WTC11 (cell line): ENCODE results near the gene EPHA4. TPM values are rescaled to one million over a fixed set of nuclear protein-coding genes. Genes with fewer than 3 reads are reported as not detected.

Experiments used
- ATAC-seq: fragments of 200-7000 bp; cut with Tn5 transposase; 2 replicates; pipeline ENCODE4 v1.10.0; 2021; ENCODE audit warnings: mild to moderate bottlenecking, moderate library complexity
- CTCF ChIA-PET: fragments of 300-600 bp; sonication (Branson Sonifier 250); formaldehyde crosslinking; loops from one replicate; lab custom pipeline; 2021; ENCODE audit warnings: antibody characterized with exemption; lab: Charles Lee
- POLR2A ChIA-PET: fragments of 350-600 bp; sonication (Branson Sonifier 250); formaldehyde crosslinking; loops from one replicate; lab custom pipeline; 2021; ENCODE audit warnings: antibody characterized with exemption; lab: Charles Lee
- DNase-seq: peaks from one replicate; pipeline ENCODE4 v3.0.0; 2021; ENCODE audit warnings: low spot score
- H3K27ac Mint-ChIP-seq: 2 replicates; pipeline ENCODE4 v1.8.0; 2021; ENCODE audit warnings: mixed read lengths
- H3K27me3 Mint-ChIP-seq: 2 replicates; pipeline ENCODE4 v1.8.0; 2021; ENCODE audit warnings: low read depth, mild to moderate bottlenecking, moderate library complexity, mixed read lengths
- H3K36me3 Mint-ChIP-seq: 2 replicates; pipeline ENCODE4 v1.8.0; 2021; ENCODE audit warnings: mixed read lengths
- H3K4me1 Mint-ChIP-seq: 2 replicates; pipeline ENCODE4 v1.8.0; 2022; ENCODE audit warnings: mixed read lengths
- H3K4me3 Mint-ChIP-seq: 2 replicates; pipeline ENCODE4 v1.8.0; 2021; ENCODE audit warnings: mild to moderate bottlenecking, moderate library complexity, mixed read lengths
- H3K9me3 Mint-ChIP-seq: 2 replicates; pipeline ENCODE4 v1.8.0; 2021; ENCODE audit warnings: mixed read lengths
- ATF1 ChIP-seq: sonication (generic); formaldehyde crosslinking; IDR thresholded peaks from 2 replicates; pipeline ENCODE4 v1.8.1; 2023; ENCODE audit warnings: mild to moderate bottlenecking, moderate library complexity, missing genetic modification reagents
- CBFB ChIP-seq: sonication (generic); formaldehyde crosslinking; IDR thresholded peaks from 2 replicates; pipeline ENCODE4 v1.8.1; 2022; ENCODE audit warnings: mild to moderate bottlenecking, low read depth, missing genetic modification reagents
- CREB1 ChIP-seq: sonication (generic); formaldehyde crosslinking; IDR thresholded peaks from 2 replicates; pipeline ENCODE4 v1.8.0; 2023; ENCODE audit warnings: mild to moderate bottlenecking, missing genetic modification reagents
- CREM ChIP-seq: sonication (generic); formaldehyde crosslinking; IDR thresholded peaks from 2 replicates; pipeline ENCODE4 v1.8.1; 2022; ENCODE audit warnings: mild to moderate bottlenecking, missing genetic modification reagents, moderate library complexity
- E2F4 ChIP-seq: sonication (generic); formaldehyde crosslinking; IDR thresholded peaks from 2 replicates; pipeline ENCODE4 v1.8.1; 2022; ENCODE audit warnings: low read depth, mild to moderate bottlenecking, moderate library complexity, missing genetic modification reagents, borderline replicate concordance
- E2F5 ChIP-seq: sonication (generic); formaldehyde crosslinking; IDR thresholded peaks from 2 replicates; pipeline ENCODE4 v1.8.1; 2022; ENCODE audit warnings: mild to moderate bottlenecking, moderate library complexity, missing genetic modification reagents
- ELF4 ChIP-seq: sonication (generic); formaldehyde crosslinking; IDR thresholded peaks from 2 replicates; pipeline ENCODE4 v1.8.1; 2022; ENCODE audit warnings: low read depth, mild to moderate bottlenecking, moderate library complexity, missing genetic modification reagents
- ETV6 ChIP-seq: sonication (generic); formaldehyde crosslinking; IDR thresholded peaks from 2 replicates; pipeline ENCODE4 v1.8.1; 2022; ENCODE audit warnings: mild to moderate bottlenecking, missing genetic modification reagents
- HMGXB4 ChIP-seq: sonication (generic); formaldehyde crosslinking; IDR thresholded peaks from 2 replicates; pipeline ENCODE4 v1.8.1; 2023; ENCODE audit warnings: mild to moderate bottlenecking, moderate library complexity, missing genetic modification reagents
- MYBL2 ChIP-seq: sonication (generic); formaldehyde crosslinking; IDR thresholded peaks from 2 replicates; pipeline ENCODE4 v1.8.1; 2023; ENCODE audit warnings: mild to moderate bottlenecking, moderate library complexity, missing genetic modification reagents
- NFYB ChIP-seq: sonication (generic); formaldehyde crosslinking; conservative IDR thresholded peaks from 2 replicates; pipeline ENCODE4 v1.8.0; 2022; ENCODE audit warnings: low read depth, missing genetic modification reagents
- PRDM15 ChIP-seq: sonication (generic); formaldehyde crosslinking; IDR thresholded peaks from 2 replicates; pipeline ENCODE4 v1.8.0; 2022; ENCODE audit warnings: missing genetic modification reagents
- RORB ChIP-seq: fragments of 250-450 bp; sonication (Bioruptor Pico); IDR thresholded peaks from 2 replicates; pipeline ENCODE4 v1.9.0; 2021; ENCODE audit warnings: mild to moderate bottlenecking
- SP1 ChIP-seq: sonication (generic); formaldehyde crosslinking; conservative IDR thresholded peaks from 2 replicates; pipeline ENCODE4 v1.8.1; 2022; ENCODE audit warnings: missing genetic modification reagents
- STAT6 ChIP-seq: sonication (generic); formaldehyde crosslinking; conservative IDR thresholded peaks from 2 replicates; pipeline ENCODE4 v1.8.1; 2023; ENCODE audit warnings: mild to moderate bottlenecking, low read depth, missing genetic modification reagents, moderate library complexity
- TEAD4 ChIP-seq: sonication (generic); formaldehyde crosslinking; IDR thresholded peaks from 2 replicates; pipeline ENCODE4 v1.8.0; 2022; ENCODE audit warnings: mild to moderate bottlenecking, missing genetic modification reagents
- ZNF317 ChIP-seq: sonication (generic); formaldehyde crosslinking; IDR thresholded peaks from 2 replicates; pipeline ENCODE4 v1.8.1; 2023; ENCODE audit warnings: low read depth, mild to moderate bottlenecking, moderate library complexity, missing genetic modification reagents, borderline replicate concordance
- ZNF512 ChIP-seq: sonication (generic); formaldehyde crosslinking; IDR thresholded peaks from 2 replicates; pipeline ENCODE4 v1.8.1; 2022; ENCODE audit warnings: missing genetic modification reagents, borderline replicate concordance
- ZSCAN18 ChIP-seq: fragments of 250-450 bp; sonication (Bioruptor Pico); IDR thresholded peaks from 2 replicates; pipeline ENCODE4 v2.1.2; 2022; ENCODE audit warnings: mild to moderate bottlenecking, moderate library complexity
- total RNA-seq: library from RNA; stranded (reverse); gene quantifications from 3 replicates; pipeline ENCODE4 v1.2.3, GENCODE V29; 2021

Gene EPHA4
- total RNA-seq, 1 experiment from 2014 or later: 11.0 TPM

- no peaks in the 10 kb centered on the region for H3K9me3 Mint-ChIP-seq
- peaks cover 45% of the 10 kb centered on the region for H3K4me1 Mint-ChIP-seq
- no peak overlapping the region for H3K4me3 Mint-ChIP-seq
- H3K27ac Mint-ChIP-seq: no peak overlapping the region
- TF ChIP-seq HMGXB4 (CRISPR knock-in tag): no peak
- no peaks in the 10 kb centered on the region for H3K27me3 Mint-ChIP-seq
- POLR2A ChIA-PET: no interaction called here
- no peaks in the 10 kb centered on the region for H3K36me3 Mint-ChIP-seq
- ATAC-seq (no peak), DNase-seq (no peak)
- CTCF ChIA-PET: interaction anchor here (1.0 to 1.5 kb wide), 2 partner anchors 23 to 32 kb away, joined by 3 to 5 read pairs; no protein-coding TSS in a partner anchor
Measured at GRCh38 chr2:221605751-221606240, 33.7 kb upstream of the EPHA4 start.

GRCh38 chr2:221602938-221603337, 30.8 kb upstream of the EPHA4 start:
- no peak for DNase-seq
- TF ChIP-seq CBFB (CRISPR knock-in tag): no peak
- no peak for TF ChIP-seq ATF1 (CRISPR knock-in tag)
- TF ChIP-seq E2F4 (CRISPR knock-in tag): no peak
- no peak for TF ChIP-seq ELF4
- no peak for TF ChIP-seq ZNF512 (CRISPR knock-in tag)
- TF ChIP-seq NFYB (CRISPR knock-in tag): no peak
- no peak for TF ChIP-seq SP1 (CRISPR knock-in tag)
- TF ChIP-seq E2F5 (CRISPR knock-in tag): no peak
- TF ChIP-seq TEAD4: no peak
- no peak for TF ChIP-seq CREB1 (CRISPR knock-in tag)
- TF ChIP-seq CREM (CRISPR knock-in tag): no peak
- TF ChIP-seq STAT6 (CRISPR knock-in tag): no peak
- TF ChIP-seq MYBL2 (CRISPR knock-in tag): no peak
- TF ChIP-seq ETV6: no peak
- no peak for TF ChIP-seq ZNF317 (CRISPR knock-in tag)
- no peak for TF ChIP-seq PRDM15 (CRISPR knock-in tag)
- no peak for TF ChIP-seq ZSCAN18 (CRISPR knock-in tag)
- TF ChIP-seq RORB (CRISPR knock-in tag): no peak
- ATAC-seq: no peak
- H3K4me1 Mint-ChIP-seq: peaks cover 38% of the 10 kb centered on the region
- no peaks in the 10 kb centered on the region for H3K36me3 Mint-ChIP-seq
- no peak overlapping the region for H3K27ac Mint-ChIP-seq
- H3K4me3 Mint-ChIP-seq: no peak overlapping the region
- ChIA-PET POLR2A (no interaction called here), CTCF (no interaction called here)
- H3K27me3 Mint-ChIP-seq: no peaks in the 10 kb centered on the region
- H3K9me3 Mint-ChIP-seq: no peaks in the 10 kb centered on the region
